Hepatocyte (in vitro differentiated cells): ENCODE measurements around the gene STARD10. TPM values are rescaled to one million over a fixed set of nuclear protein-coding genes. Genes with fewer than 3 reads are reported as not detected.

Experiments used
- DNase-seq: peaks from one replicate; pipeline ENCODE4 v3.0.0-alpha.2; 2016; ENCODE audit warnings: low spot score
- H2AFZ ChIP-seq: fragments of 200-600 bp; sonication (generic); 2 replicates; pipeline ENCODE4 v1.6.0; 2016; ENCODE audit warnings: antibody characterized with exemption, mild to moderate bottlenecking
- H3K27ac ChIP-seq: fragments of 200-600 bp; sonication (generic); 2 replicates; pipeline ENCODE4 v1.5.1; 2016; ENCODE audit warnings: mild to moderate bottlenecking
- H3K27me3 ChIP-seq: fragments of 200-600 bp; sonication (generic); 2 replicates; pipeline ENCODE4 v1.6.1; 2016
- H3K36me3 ChIP-seq: fragments of 200-600 bp; sonication (generic); replicated peaks from 2 replicates; pipeline ENCODE4 v1.5.1; 2016; ENCODE audit warnings: low read depth; ENCODE audit not compliant: insufficient read depth
- H3K4me1 ChIP-seq: fragments of 200-600 bp; sonication (generic); 2 replicates; pipeline ENCODE4 v1.5.1; 2016; ENCODE audit warnings: mild to moderate bottlenecking, moderate library complexity; ENCODE audit not compliant: insufficient read depth
- H3K4me2 ChIP-seq: fragments of 200-600 bp; sonication (generic); 2 replicates; pipeline ENCODE4 v1.6.0; 2016
- H3K4me3 ChIP-seq: fragments of 200-600 bp; sonication (generic); 2 replicates; pipeline ENCODE4 v1.5.1; 2016; ENCODE audit warnings: mild to moderate bottlenecking
- H3K79me2 ChIP-seq: fragments of 200-600 bp; sonication (generic); 2 replicates; pipeline ENCODE4 v1.6.0; 2017; ENCODE audit warnings: mild to moderate bottlenecking
- H3K9me2 ChIP-seq: fragments of 200-600 bp; sonication (generic); replicated peaks from 2 replicates; pipeline ENCODE4 v1.6.0; 2017; ENCODE audit warnings: mild to moderate bottlenecking; ENCODE audit not compliant: insufficient read depth
- H3K9me3 ChIP-seq: fragments of 200-600 bp; sonication (generic); 2 replicates; pipeline ENCODE4 v1.5.1; 2016; ENCODE audit warnings: low read depth, mild to moderate bottlenecking
- H4K20me1 ChIP-seq: fragments of 200-600 bp; sonication (generic); 2 replicates; pipeline ENCODE4 v1.6.0; 2016; ENCODE audit warnings: mild to moderate bottlenecking; ENCODE audit not compliant: insufficient read depth, poor library complexity, severe bottlenecking
- CTCF ChIP-seq: fragments of 200-600 bp; sonication (generic); IDR thresholded peaks from 2 replicates; pipeline ENCODE4 v1.5.1; 2016; ENCODE audit warnings: antibody characterized with exemption, mild to moderate bottlenecking; ENCODE audit not compliant: poor library complexity
- EZH2 ChIP-seq: fragments of 200-600 bp; sonication (generic); IDR thresholded peaks from 2 replicates; pipeline ENCODE4 v1.6.1; 2016; ENCODE audit warnings: antibody characterized with exemption, mild to moderate bottlenecking, borderline replicate concordance
- EZH2phosphoT487 ChIP-seq: fragments of 200-600 bp; sonication (generic); IDR thresholded peaks from one replicate; pipeline ENCODE4 v1.6.1; 2018; ENCODE audit warnings: antibody characterized with exemption, mild to moderate bottlenecking, low read depth, moderate library complexity; ENCODE audit not compliant: unreplicated experiment, severe bottlenecking
- WGBS: methylation state at CpG from one replicate; pipeline ENCODE4 v1.1.6; 2016; ENCODE audit warnings: low lambda C conversion rate; ENCODE audit errors: missing lambda C conversion rate; 5-methylcytosine and 5-hydroxymethylcytosine counted together
- polyA plus RNA-seq: library from polyadenylated mRNA; unstranded; fragments of >200 nt; fragmentation: Nextera tagmentation; extraction: Ambion mirVana; gene quantifications from 2 replicates; pipeline ENCODE4 v1.2.1, GENCODE V29; 2016
- total RNA-seq: library from RNA; depleted of rRNA; stranded (reverse); fragments of >200 nt; gene quantifications from 2 replicates; pipeline ENCODE4 v1.2.3, GENCODE V29; 2014

STARD10 gene
- total and polyA plus RNA-seq, 2 experiments from 2014 or later = 290 to 686 TPM

GRCh38 chr11:72771507-72771906 lies 22.3 kb downstream of the STARD10 start:
- Histone ChIP-seq H4K20me1 (peaks cover 81% of the 10 kb centered on the region), H3K79me2 (peaks cover 97% of the 10 kb centered on the region), H3K9me3 (no peaks in the 10 kb centered on the region), H3K4me3 (no peak overlapping the region), H3K27ac (no peak overlapping the region), H3K4me1 (peaks cover 74% of the 10 kb centered on the region), H3K9me2 (no peaks in the 10 kb centered on the region), H3K36me3 (no peaks in the 10 kb centered on the region), H3K27me3 (no peaks in the 10 kb centered on the region), H3K4me2 (no peak overlapping the region), H2AFZ (no peak overlapping the region)
- DNase-seq = peak; percentile 71
- no peak for TF ChIP-seq EZH2phosphoT487
- 83% methylated on average over 1 of the region's 4 CpGs for WGBS

GRCh38 chr11:72770799-72771198 lies 23.0 kb downstream of the STARD10 start:
- Histone ChIP-seq H3K4me2 (no peak overlapping the region), H3K36me3 (no peaks in the 10 kb centered on the region), H3K27ac (no peak overlapping the region)

GRCh38 chr11:72769680-72770079 lies 24.2 kb downstream of the STARD10 start:
- Histone ChIP-seq H3K4me3 (no peak overlapping the region), H3K4me1 (peaks cover 63% of the 10 kb centered on the region), H3K9me2 (no peaks in the 10 kb centered on the region), H3K27ac (no peak overlapping the region), H3K4me2 (no peak overlapping the region), H2AFZ (no peak overlapping the region), H3K79me2 (peaks cover 95% of the 10 kb centered on the region), H4K20me1 (peaks cover 85% of the 10 kb centered on the region), H3K27me3 (no peaks in the 10 kb centered on the region), H3K36me3 (no peaks in the 10 kb centered on the region), H3K9me3 (no peaks in the 10 kb centered on the region)
- WGBS = 82% methylated on average over 4 of the region's 4 CpGs
- TF ChIP-seq EZH2 (no peak), EZH2phosphoT487 (no peak), CTCF (no peak)
- DNase-seq = no peak

More at GRCh38 chr11:72770799-72771198, 23.0 kb downstream of the STARD10 start:
- Histone ChIP-seq H3K4me1 (peaks cover 69% of the 10 kb centered on the region), H3K9me3 (no peaks in the 10 kb centered on the region), H3K9me2 (no peaks in the 10 kb centered on the region), H3K4me3 (no peak overlapping the region), H3K79me2 (peaks cover 95% of the 10 kb centered on the region), H2AFZ (no peak overlapping the region), H4K20me1 (peaks cover 85% of the 10 kb centered on the region), H3K27me3 (no peaks in the 10 kb centered on the region)
- DNase-seq = no peak
- 92% methylated on average over 3 of the region's 3 CpGs for WGBS
- TF ChIP-seq EZH2phosphoT487 = no peak
- no peak for TF ChIP-seq CTCF
- TF ChIP-seq EZH2 = no peak

GRCh38 chr11:72768581-72768980 lies 25.3 kb downstream of the STARD10 start:
- Histone ChIP-seq H2AFZ (no peak overlapping the region), H3K27me3 (no peaks in the 10 kb centered on the region), H3K4me1 (peaks cover 53% of the 10 kb centered on the region), H3K36me3 (no peaks in the 10 kb centered on the region), H3K4me3 (no peak overlapping the region), H3K79me2 (peaks cover 95% of the 10 kb centered on the region), H3K4me2 (no peak overlapping the region), H3K9me3 (no peaks in the 10 kb centered on the region), H4K20me1 (peaks cover 81% of the 10 kb centered on the region), H3K27ac (no peak overlapping the region), H3K9me2 (no peaks in the 10 kb centered on the region)
- WGBS = 85% methylated on average over 3 of the region's 3 CpGs
- DNase-seq = no peak
- TF ChIP-seq EZH2 (no peak), CTCF (no peak), EZH2phosphoT487 (no peak)
